OCI-LY1 (cell line): ENCODE data around the gene FANCE.

Experiments
- CTCF ChIP-seq: fragments of 200-600 bp; sonication (generic), shearing (Covaris generic); IDR thresholded peaks from 2 replicates; pipeline ENCODE4 v1.5.1; 2017; ENCODE audit warnings: mild to moderate bottlenecking, antibody characterized with exemption, low read length, moderate library complexity, mixed read lengths
- EZH2 ChIP-seq: fragments of 200-600 bp; sonication (generic), shearing (Covaris generic); IDR thresholded peaks from 2 replicates; pipeline ENCODE4 v1.8.0; 2017; ENCODE audit warnings: borderline replicate concordance, mixed run types, mild to moderate bottlenecking, antibody characterized with exemption, low read length, moderate library complexity, mixed read lengths

GRCh38 chr6:35489066-35489465 is 36.9 kb downstream of the FANCE start:
- no peak for TF ChIP-seq CTCF
- TF ChIP-seq EZH2: no peak
